ENCODE measurements around the gene DUSP9.

The DUSP9 gene

GRCh38 chrX:153640736-153641575 is 6.0 kb upstream of the DUSP9 start:
- Histone ChIP-seq H3K36me3 (no peaks in the 10 kb centered on the region), H3K27me3 (peaks cover 52% of the 10 kb centered on the region), H3K9me3 (peaks cover 17% of the 10 kb centered on the region; the same call in 1 of the 2 replicates), H3K27ac (peak overlapping the region; percentile 69), H3K4me2 (peak overlapping the region; percentile 80), H3K4me1 (peaks cover 73% of the 10 kb centered on the region), H3K4me3 (0 out of 2 replicates have a peak overlapping the region, but pooled peaks have one; percentile 23), H3K9ac (0 out of 2 replicates have a peak overlapping the region, but pooled peaks have one; percentile 7), H4K20me1 (peaks cover 34% of the 10 kb centered on the region)
- no peak for TF ChIP-seq Cebpa-rat (IDR thresholded peaks at IDR 0.05)

GRCh38 chrX:153641627-153642026 is 5.4 kb upstream of the DUSP9 start:
- H3K36me3 ChIP-seq, result no peaks in the 10 kb centered on the region
- TF ChIP-seq Cebpa-rat (IDR thresholded peaks at IDR 0.05), result no peak
- H3K4me3 ChIP-seq, result peak overlapping the region; percentile 61; the same call in 1 of the 2 replicates
- peaks cover 66% of the 10 kb centered on the region for H3K4me1 ChIP-seq
- peaks cover 39% of the 10 kb centered on the region for H4K20me1 ChIP-seq
- H3K27ac ChIP-seq, result peak overlapping the region; percentile 69
- peaks cover 52% of the 10 kb centered on the region for H3K27me3 ChIP-seq
- H3K4me2 ChIP-seq, result peak overlapping the region; percentile 80
- H3K9ac ChIP-seq, result no peak overlapping the region
- peaks cover 17% of the 10 kb centered on the region; the same call in 1 of the 2 replicates for H3K9me3 ChIP-seq

- H3K4me3 ChIP-seq, result peak overlapping the region; percentile 61
- no peak overlapping the region for H3K27ac ChIP-seq
- peaks cover 52% of the 10 kb centered on the region for H3K27me3 ChIP-seq
- peaks cover 17% of the 10 kb centered on the region; the same call in 1 of the 2 replicates for H3K9me3 ChIP-seq
- no peak overlapping the region for H3K9ac ChIP-seq
- H3K36me3 ChIP-seq, result no peaks in the 10 kb centered on the region
- H3K4me1 ChIP-seq, result peaks cover 61% of the 10 kb centered on the region
- no peak for TF ChIP-seq Cebpa-rat (IDR thresholded peaks at IDR 0.05)
- peak overlapping the region; percentile 80 for H3K4me2 ChIP-seq
- peaks cover 37% of the 10 kb centered on the region for H4K20me1 ChIP-seq
Measured at GRCh38 chrX:153642051-153642654, 4.8 kb upstream of the DUSP9 start.

GRCh38 chrX:153642655-153643430 is 4.2 kb upstream of the DUSP9 start:
- no peak for TF ChIP-seq Cebpa-rat (IDR thresholded peaks at IDR 0.05)
- Histone ChIP-seq H3K4me2 (peak overlapping the region; percentile 80), H3K9me3 (peaks cover 22% of the 10 kb centered on the region; the same call in 1 of the 2 replicates), H3K36me3 (no peaks in the 10 kb centered on the region), H3K4me3 (peak overlapping the region; percentile 61), H3K27me3 (peaks cover 54% of the 10 kb centered on the region), H3K27ac (no peak overlapping the region), H3K4me1 (peaks cover 54% of the 10 kb centered on the region), H4K20me1 (peaks cover 40% of the 10 kb centered on the region), H3K9ac (no peak overlapping the region)

- H3K27ac ChIP-seq, result no peak overlapping the region
- H3K36me3 ChIP-seq, result no peaks in the 10 kb centered on the region
- H3K27me3 ChIP-seq, result peaks cover 61% of the 10 kb centered on the region
- H3K4me1 ChIP-seq, result peaks cover 45% of the 10 kb centered on the region
- H3K9ac ChIP-seq, result no peak overlapping the region
- peaks cover 34% of the 10 kb centered on the region for H4K20me1 ChIP-seq
- H3K9me3 ChIP-seq, result peaks cover 30% of the 10 kb centered on the region
- peak overlapping the region; percentile 61 for H3K4me3 ChIP-seq
- no peak for TF ChIP-seq Cebpa-rat (IDR thresholded peaks at IDR 0.05)
- peak overlapping the region; percentile 80 for H3K4me2 ChIP-seq
Measured at GRCh38 chrX:153643431-153644351, 3.3 kb upstream of the DUSP9 start.

- Histone ChIP-seq H3K27ac (no peak overlapping the region), H4K20me1 (peaks cover 31% of the 10 kb centered on the region), H3K27me3 (peaks cover 65% of the 10 kb centered on the region), H3K9me3 (peaks cover 37% of the 10 kb centered on the region), H3K36me3 (no peaks in the 10 kb centered on the region), H3K4me2 (peak overlapping the region; percentile 71), H3K9ac (no peak overlapping the region), H3K4me3 (peak overlapping the region; percentile 53), H3K4me1 (peaks cover 37% of the 10 kb centered on the region)
- TF ChIP-seq Cebpa-rat (IDR thresholded peaks at IDR 0.05), result no peak
Measured at GRCh38 chrX:153644356-153645125, 2.5 kb upstream of the DUSP9 start.

- Histone ChIP-seq H3K4me2 (no peak overlapping the region), H3K36me3 (no peaks in the 10 kb centered on the region), H3K4me1 (peaks cover 31% of the 10 kb centered on the region), H3K4me3 (no peak overlapping the region), H3K9ac (no peak overlapping the region), H3K27ac (no peak overlapping the region), H3K9me3 (peaks cover 40% of the 10 kb centered on the region), H4K20me1 (peaks cover 31% of the 10 kb centered on the region), H3K27me3 (peaks cover 65% of the 10 kb centered on the region)
- TF ChIP-seq Cebpa-rat (IDR thresholded peaks at IDR 0.05), result no peak
Measured at GRCh38 chrX:153645151-153645550, 1.9 kb upstream of the DUSP9 start.

GRCh38 chrX:153645921-153646488 is 998 bp upstream of the DUSP9 start:
- no peak overlapping the region for H3K4me2 ChIP-seq
- H4K20me1 ChIP-seq, result peaks cover 31% of the 10 kb centered on the region
- no peak for TF ChIP-seq Cebpa-rat (IDR thresholded peaks at IDR 0.05)
- no peak overlapping the region for H3K4me3 ChIP-seq
- peaks cover 22% of the 10 kb centered on the region for H3K4me1 ChIP-seq
- no peak overlapping the region for H3K9ac ChIP-seq
- H3K36me3 ChIP-seq, result no peaks in the 10 kb centered on the region
- peaks cover 65% of the 10 kb centered on the region for H3K27me3 ChIP-seq
- H3K9me3 ChIP-seq, result peaks cover 40% of the 10 kb centered on the region
- no peak overlapping the region for H3K27ac ChIP-seq
